Measurements from ENCODE around the gene PTX4. TPM values are rescaled to one million over a fixed set of nuclear protein-coding genes. Genes with fewer than 3 reads are reported as not detected.
"Not testable (repeated sequence)": the region's sequence is repeated elsewhere in the genome, so short reads cannot be mapped to it uniquely, and the experiment has no call there.

PTX4 gene
- total RNA-seq, 1 donor from 2014 or later = not detected

DNA sequence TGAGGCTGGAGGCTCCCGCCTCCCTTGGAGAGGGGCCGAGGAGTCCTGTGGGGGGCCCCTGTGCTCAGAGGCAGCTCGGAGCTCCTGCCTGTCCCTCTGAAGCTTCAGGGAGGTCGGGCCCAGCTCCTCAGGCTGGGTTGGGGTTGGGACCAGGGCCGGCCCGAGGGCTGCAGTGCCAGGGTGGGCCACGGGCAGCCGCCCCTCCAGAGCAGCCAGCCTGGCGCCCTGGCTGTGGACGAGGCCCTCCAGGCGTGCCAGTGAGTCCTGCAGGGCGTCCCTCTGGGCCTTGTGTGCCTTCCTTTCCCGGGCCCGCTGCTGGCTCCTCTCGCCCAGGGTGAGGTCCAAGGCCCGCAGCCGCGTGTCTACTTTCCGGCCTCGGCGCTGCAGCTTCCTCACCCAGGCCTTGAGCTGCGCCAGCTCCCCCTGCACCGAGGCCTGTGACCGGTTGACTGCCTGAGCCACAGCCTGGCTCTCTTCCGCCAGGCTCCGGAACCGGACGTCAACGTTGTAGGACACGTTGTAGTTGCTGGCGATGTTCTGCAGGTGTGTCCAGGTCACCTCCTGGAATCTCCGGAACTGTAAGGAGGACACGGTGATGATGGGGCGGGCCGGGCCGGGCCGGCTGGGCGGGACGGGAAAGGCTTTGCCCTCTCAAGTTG lies 1.2 kb downstream of the PTX4 start:
- TF ChIP-seq POLR2A (IDR thresholded peaks at IDR 0.05) (no peak), POLR2AphosphoS5 (IDR thresholded peaks at IDR 0.05; ENCODE audit: insufficient read depth in 1 of 2, low read depth in 1 of 2) (no peak)
- TF ChIP-seq, protein P1, sequence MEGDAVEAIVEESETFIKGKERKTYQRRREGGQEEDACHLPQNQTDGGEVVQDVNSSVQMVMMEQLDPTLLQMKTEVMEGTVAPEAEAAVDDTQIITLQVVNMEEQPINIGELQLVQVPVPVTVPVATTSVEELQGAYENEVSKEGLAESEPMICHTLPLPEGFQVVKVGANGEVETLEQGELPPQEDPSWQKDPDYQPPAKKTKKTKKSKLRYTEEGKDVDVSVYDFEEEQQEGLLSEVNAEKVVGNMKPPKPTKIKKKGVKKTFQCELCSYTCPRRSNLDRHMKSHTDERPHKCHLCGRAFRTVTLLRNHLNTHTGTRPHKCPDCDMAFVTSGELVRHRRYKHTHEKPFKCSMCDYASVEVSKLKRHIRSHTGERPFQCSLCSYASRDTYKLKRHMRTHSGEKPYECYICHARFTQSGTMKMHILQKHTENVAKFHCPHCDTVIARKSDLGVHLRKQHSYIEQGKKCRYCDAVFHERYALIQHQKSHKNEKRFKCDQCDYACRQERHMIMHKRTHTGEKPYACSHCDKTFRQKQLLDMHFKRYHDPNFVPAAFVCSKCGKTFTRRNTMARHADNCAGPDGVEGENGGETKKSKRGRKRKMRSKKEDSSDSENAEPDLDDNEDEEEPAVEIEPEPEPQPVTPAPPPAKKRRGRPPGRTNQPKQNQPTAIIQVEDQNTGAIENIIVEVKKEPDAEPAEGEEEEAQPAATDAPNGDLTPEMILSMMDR (IDR thresholded peaks at IDR 0.05) = no peak
- Histone ChIP-seq H3K36me3 (no peaks in the 10 kb centered on the region), H3K27me3 (no peaks in the 10 kb centered on the region), H3K4me1 (peaks cover 3% of the 10 kb centered on the region), H3K9me3 (no peaks in the 10 kb centered on the region), H3K4me3 (no peak overlapping the region), H3K27ac (no peak overlapping the region)
- DNase-seq (ENCODE audit: extremely low spot score in 2 of 2) = no peak
- intact Hi-C loops (cut with DNase I) = no loop called here

DNA sequence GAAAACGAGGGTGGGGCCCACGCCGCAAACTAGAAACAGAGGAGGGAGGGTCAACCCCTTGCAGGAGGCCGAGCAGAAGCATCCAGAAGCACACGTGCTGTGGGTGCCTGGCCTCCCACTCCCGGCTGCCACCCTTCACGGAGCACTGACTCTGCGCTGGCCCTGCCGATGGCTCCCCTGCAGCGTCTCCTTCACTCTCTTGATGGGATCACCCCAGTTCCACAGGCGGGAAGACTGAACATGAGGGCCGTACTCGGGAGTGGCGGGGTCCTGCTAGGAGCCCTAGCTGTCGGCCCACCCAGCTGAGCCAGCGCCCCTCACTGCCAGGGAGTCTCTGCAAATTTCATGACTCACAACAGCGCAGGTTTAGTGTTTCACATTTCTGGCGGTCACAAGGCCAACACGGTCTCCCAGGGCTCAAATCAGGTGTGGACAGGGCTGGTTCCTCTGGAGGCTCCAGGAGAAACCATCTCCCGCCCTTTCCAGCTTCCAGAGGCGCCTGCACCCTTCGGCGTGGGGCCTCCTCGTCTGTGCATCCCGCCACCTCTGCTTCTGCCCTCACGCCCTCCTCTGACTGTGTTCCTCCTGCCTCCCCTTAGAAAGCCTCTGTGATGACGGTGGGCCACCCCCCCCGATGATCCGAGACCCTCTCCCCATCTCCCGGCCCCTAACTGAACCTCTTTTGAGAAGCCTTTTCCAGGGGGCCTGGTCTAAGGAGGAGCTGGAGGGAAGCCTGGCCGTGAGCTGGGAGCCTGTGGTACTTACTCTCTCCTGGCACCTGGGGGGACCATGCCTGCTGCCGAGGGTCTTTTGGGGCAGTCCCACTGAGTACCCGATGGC lies 2.0 kb downstream of the PTX4 start:
- H3K4me3 ChIP-seq = no peak overlapping the region
- intact Hi-C loops (cut with DNase I) = no loop called here

DNA sequence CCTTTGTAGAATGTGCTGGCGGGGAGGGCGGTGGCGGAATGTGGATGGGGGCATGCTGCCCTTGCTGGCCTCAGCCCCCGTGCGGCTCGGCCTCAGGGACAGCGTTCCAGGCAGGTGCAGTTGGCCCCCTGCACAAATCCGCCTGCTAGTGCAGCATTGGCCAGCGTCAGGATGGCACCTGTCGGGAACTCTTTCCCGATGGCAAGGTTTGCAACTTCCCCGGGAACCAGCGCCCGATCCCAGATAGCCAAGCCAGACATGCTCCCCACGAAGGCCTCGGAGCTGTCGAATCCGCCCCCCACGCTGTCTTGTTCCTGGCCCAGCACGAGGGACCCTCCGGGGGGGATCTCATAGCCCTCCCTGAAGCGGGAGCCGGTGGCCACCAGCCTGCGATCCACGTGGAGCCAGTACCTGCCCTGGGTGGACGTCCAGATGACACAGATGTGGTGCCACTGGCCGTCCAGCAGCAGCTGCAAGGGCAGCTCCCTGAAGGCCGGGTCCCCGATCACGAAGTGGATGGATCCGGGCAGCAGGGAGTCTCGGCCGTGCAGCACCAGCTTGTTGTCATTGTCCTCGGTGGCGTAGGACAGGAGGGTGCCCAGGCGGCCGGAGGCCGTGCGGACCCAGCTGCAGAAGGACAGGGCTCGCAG lies 2.8 kb downstream of the PTX4 start:
- Histone ChIP-seq H3K9me3 (no peaks in the 10 kb centered on the region), H3K27ac (no peak overlapping the region), H3K4me3 (no peak overlapping the region), H3K27me3 (no peaks in the 10 kb centered on the region), H3K4me1 (no peaks in the 10 kb centered on the region), H3K36me3 (no peaks in the 10 kb centered on the region)
- DNase-seq (ENCODE audit: extremely low spot score in 2 of 2) = no peak
- intact Hi-C loops (cut with DNase I) = no loop called here
- TF ChIP-seq POLR2A (IDR thresholded peaks at IDR 0.05) (no peak), POLR2AphosphoS5 (IDR thresholded peaks at IDR 0.05; ENCODE audit: insufficient read depth in 1 of 2, low read depth in 1 of 2) (no peak)
- TF ChIP-seq, protein P1 (IDR thresholded peaks at IDR 0.05) = no peak

More for the DNA sequence above, 2.0 kb downstream of the PTX4 start:
- Histone ChIP-seq H3K27ac (no peak overlapping the region), H3K9me3 (no peaks in the 10 kb centered on the region), H3K4me1 (no peaks in the 10 kb centered on the region), H3K27me3 (no peaks in the 10 kb centered on the region), H3K36me3 (no peaks in the 10 kb centered on the region)
- no peak for DNase-seq (ENCODE audit: extremely low spot score in 2 of 2)
- TF ChIP-seq POLR2AphosphoS5 (IDR thresholded peaks at IDR 0.05; ENCODE audit: insufficient read depth in 1 of 2, low read depth in 1 of 2) (no peak), POLR2A (IDR thresholded peaks at IDR 0.05) (no peak)
- TF ChIP-seq, protein P1 (IDR thresholded peaks at IDR 0.05) = no peak

DNA sequence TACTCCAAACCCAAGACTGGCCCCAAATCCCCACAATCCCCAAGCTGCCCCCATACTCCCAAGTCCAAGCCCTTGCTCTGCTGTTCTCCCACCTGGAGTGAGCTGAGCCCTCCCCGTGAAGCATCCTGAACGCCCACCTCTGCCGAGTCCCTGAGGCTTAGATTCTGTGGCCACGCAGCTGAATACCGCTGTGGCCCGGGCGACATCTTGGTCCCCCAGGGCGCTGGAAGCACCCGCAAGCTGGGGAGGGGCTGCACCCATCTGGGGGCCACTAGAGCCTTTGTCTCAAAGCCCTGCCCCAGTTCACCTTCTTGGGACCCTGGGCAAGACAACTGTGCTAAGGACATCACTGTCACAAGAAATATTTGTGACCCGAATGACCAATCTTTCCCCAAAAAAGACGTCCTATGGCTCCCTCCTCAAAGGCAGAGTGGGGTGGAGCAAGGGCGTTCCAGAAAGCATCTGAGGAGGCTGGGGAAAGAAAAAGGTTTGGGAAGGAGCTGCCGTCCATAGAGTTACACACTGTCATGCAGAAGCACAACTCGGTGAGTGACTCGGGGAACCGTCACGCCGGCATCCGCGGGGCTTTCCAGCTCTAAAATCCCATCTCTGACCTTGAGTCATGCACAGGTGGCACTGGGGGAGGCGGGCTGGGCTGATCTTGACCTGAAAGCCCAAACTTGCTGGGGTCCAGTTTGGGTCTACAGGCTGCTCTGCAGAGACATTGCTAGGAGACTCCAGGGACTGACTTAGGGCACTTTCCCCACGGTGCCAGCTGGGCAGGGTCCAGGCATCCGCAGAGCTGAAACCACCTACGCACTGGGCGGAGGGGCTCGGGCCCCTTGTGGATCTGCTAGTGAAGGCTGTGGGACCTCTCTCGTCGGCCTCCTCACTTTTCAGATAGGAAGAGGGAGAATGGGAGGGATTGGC lies 6.6 kb downstream of the PTX4 start:
- no peak overlapping the region for H3K4me3 ChIP-seq
- no peak for DNase-seq (ENCODE audit: extremely low spot score in 2 of 2)
- no peaks in the 10 kb centered on the region for H3K9me3 ChIP-seq
- no peaks in the 10 kb centered on the region for H3K36me3 ChIP-seq
- H3K4me1 ChIP-seq = no peaks in the 10 kb centered on the region
- H3K27ac ChIP-seq = no peak overlapping the region
- H3K27me3 ChIP-seq = no peaks in the 10 kb centered on the region
- intact Hi-C loops (cut with DNase I) = no loop called here
- TF ChIP-seq POLR2AphosphoS5 (IDR thresholded peaks at IDR 0.05; ENCODE audit: insufficient read depth in 1 of 2, low read depth in 1 of 2) = no peak
- TF ChIP-seq, protein P1 (IDR thresholded peaks at IDR 0.05) = no peak

DNA sequence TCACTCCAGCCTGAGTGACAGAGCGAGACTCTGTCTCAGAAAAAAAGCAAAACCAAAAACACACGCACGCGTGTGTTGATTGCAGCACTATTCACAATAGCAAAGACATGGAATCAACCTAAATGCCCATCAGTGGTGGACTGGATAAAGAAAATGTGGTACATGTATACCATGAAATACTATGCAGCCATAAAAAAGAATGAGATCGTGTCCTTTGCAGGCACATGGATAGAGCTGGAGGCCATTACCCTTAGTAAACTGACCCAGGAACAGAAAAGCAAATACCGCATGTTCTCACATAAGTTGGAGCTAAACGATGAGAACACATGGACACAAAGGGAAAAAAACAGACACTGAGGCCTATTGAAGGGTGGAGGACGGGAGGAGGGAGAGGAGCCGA lies 9.8 kb downstream of the PTX4 start:
- H3K4me3 ChIP-seq; H3K27ac ChIP-seq; H3K9me3 ChIP-seq; intact Hi-C loops (cut with DNase I); H3K27me3 ChIP-seq; DNase-seq (ENCODE audit: extremely low spot score in 2 of 2); H3K36me3 ChIP-seq: not testable (repeated sequence)
- H3K4me1 ChIP-seq = peaks cover 12% of the 10 kb centered on the region
